GM12872 (cell line): ENCODE data around the gene HMCN1.

Experiments used
- TF ChIP-seq, protein P1 (sequence below): IDR thresholded peaks from 3 replicates; pipeline ENCODE4 v1.5.1; 2011; ENCODE audit warnings: low read depth, mild to moderate bottlenecking, low read length, moderate library complexity; ENCODE audit not compliant: insufficient read depth

The HMCN1 gene

GRCh38 chr1:185721553-185721952 lies 12.6 kb upstream of the HMCN1 start:
- TF ChIP-seq, protein P1, sequence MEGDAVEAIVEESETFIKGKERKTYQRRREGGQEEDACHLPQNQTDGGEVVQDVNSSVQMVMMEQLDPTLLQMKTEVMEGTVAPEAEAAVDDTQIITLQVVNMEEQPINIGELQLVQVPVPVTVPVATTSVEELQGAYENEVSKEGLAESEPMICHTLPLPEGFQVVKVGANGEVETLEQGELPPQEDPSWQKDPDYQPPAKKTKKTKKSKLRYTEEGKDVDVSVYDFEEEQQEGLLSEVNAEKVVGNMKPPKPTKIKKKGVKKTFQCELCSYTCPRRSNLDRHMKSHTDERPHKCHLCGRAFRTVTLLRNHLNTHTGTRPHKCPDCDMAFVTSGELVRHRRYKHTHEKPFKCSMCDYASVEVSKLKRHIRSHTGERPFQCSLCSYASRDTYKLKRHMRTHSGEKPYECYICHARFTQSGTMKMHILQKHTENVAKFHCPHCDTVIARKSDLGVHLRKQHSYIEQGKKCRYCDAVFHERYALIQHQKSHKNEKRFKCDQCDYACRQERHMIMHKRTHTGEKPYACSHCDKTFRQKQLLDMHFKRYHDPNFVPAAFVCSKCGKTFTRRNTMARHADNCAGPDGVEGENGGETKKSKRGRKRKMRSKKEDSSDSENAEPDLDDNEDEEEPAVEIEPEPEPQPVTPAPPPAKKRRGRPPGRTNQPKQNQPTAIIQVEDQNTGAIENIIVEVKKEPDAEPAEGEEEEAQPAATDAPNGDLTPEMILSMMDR = no peak

- TF ChIP-seq, protein P1 = no peak
Observed at GRCh38 chr1:185722098-185722497, 12.1 kb upstream of the HMCN1 start.

DNA sequence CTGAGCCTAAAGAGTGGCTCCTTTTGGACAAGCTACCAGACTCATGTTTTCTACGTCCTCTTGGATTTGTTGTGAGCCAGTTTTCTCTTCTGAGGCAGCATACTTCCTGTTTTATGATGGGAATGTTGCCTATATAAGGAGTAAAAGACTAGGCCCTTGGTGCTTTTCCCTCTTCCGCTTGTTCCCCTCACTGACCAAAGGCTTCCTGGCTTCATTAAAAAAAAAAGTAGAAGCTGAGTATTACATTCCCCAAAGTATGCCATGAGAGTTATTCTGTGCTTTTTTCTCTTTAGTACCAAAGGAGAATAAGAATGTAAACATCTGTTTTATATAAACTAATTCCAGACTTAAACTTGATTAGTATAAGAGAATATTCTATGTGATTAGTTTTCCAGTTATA lies 6.5 kb upstream of the HMCN1 start:
- TF ChIP-seq, protein P1 = no peak

- TF ChIP-seq, protein P1 = no peak
Observed at GRCh38 chr1:185731446-185731845, 2.7 kb upstream of the HMCN1 start.

DNA sequence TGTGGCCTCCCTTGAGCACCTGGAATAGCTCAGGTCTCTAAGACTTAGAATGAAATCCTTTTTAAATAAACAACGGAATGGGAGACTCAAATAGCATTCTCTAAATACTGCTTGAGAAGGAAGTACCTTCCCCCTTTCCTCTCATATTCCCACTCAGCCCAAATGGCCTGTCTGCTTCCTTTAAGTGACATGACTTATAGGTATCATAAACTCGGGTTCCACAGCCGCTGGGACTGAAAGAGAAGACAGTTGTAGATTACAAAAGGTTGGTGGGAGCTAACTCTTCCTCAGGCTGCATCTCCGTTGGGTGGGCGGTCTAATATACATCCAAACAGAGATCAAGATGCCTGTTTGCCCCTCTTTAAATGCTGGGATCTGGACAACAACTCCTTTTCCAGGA lies 1.2 kb upstream of the HMCN1 start:
- TF ChIP-seq, protein P1 = no peak

DNA sequence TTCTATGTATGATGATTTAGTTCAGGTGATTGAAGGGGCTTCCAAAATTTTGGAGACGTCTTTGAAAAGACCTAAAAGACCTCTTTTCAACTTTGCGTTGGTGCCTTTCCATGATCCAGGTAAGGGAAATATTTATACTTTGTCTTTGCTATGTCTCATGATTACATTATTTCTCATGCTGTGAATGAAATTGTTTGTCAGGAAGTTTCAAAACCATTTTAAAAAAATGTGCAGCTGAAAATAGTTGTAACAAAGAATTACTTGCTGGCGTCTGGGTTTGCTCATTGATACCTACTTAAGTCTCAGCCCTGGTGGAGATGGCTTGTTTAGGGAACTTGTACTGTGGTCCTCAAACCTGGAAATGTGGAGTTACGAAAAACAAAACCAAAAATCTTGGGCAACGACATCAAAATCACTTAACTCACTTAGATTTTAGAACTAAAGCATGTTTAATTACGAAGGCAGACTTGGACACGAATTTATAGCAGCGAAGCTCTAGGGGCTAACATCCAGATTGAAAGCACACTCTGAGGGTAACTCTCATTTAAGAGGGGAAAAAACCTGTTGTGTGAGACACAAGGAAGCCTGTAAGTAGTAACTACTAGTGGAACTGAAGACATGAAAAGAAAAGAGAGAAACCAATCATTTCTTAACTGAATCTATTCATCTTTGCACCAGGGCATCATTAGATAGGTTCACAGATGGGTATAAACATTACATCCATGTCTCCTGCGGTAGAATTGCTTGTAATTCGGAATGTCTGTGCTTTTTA lies 924 bp downstream of the HMCN1 start:
- TF ChIP-seq, protein P1 = no peak

DNA sequence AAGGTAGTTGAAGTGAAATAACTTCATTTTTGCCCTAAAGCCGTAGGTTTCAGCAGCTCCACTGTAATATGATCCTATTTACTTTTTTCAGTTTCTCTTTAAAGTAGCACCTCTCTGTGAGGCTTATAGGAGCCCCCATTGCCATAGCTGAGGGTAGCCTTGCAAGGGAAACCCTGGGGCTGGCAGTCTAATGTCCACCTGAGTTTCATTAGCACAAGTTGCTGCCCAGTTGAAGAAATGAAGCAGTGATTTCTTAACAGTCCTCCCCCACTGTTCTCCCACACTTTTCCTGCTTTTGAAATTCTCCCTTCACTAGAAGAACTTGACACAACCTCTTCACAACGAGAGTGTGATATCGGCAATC lies 1.5 kb downstream of the HMCN1 start:
- TF ChIP-seq, protein P1 = no peak
